DMS 273 (cell line): ENCODE results near the gene ZNF276.
"Not testable (repeated sequence)": the region's sequence is repeated elsewhere in the genome, so short reads cannot be mapped to it uniquely, and the experiment has no call there.

Experiments
- DNase-seq: peaks from one replicate; lab custom pipeline; 2025; ENCODE audit not compliant: unreplicated experiment; lab: John Stamatoyannopoulos, UW

Gene ZNF276

DNA sequence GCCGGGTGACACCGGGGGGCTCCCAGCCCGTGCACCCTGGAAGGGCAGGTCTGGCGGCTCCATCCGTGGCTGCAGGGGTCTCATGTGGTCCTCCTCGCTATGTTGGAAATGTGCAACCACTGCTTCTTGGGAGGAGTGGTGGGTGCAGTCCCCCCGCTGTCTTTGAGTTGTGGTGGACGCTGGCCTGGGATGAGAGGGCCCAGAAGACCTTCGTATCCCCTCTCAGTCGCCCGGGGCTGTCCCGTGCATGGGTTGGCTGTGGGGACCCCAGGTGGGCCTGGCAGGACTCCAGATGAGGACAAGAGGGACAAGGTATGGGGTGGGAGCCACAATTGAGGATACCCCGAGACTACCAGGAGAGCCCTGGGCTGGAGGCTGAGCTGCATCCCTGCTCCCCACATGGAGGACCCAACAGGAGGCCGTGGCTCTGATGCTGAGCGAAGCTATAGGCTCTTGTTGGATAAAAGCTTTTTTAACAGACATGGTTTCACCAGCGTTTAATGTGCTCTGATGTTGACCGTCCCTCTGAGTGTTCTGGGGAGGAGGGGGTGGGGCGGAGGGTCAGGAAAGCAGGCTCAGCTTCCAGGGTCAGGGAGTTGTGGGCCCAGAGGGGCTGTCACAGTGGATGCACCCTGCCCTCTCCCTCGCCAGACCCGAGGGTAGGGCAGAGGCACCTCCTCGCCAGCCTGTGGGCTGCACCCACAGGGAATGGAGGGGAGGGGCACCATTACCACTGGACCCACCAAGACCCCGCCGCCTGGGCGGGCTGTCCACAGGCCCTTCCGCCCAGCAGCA lies 25.3 kb upstream of the ZNF276 start:
- no peak for DNase-seq

- DNase-seq, result no peak
Observed at GRCh38 chr16:89696670-89697128, 24.6 kb upstream of the ZNF276 start.

- DNase-seq, result peak; percentile 84
Observed at GRCh38 chr16:89697161-89697615, 24.1 kb upstream of the ZNF276 start.

DNA sequence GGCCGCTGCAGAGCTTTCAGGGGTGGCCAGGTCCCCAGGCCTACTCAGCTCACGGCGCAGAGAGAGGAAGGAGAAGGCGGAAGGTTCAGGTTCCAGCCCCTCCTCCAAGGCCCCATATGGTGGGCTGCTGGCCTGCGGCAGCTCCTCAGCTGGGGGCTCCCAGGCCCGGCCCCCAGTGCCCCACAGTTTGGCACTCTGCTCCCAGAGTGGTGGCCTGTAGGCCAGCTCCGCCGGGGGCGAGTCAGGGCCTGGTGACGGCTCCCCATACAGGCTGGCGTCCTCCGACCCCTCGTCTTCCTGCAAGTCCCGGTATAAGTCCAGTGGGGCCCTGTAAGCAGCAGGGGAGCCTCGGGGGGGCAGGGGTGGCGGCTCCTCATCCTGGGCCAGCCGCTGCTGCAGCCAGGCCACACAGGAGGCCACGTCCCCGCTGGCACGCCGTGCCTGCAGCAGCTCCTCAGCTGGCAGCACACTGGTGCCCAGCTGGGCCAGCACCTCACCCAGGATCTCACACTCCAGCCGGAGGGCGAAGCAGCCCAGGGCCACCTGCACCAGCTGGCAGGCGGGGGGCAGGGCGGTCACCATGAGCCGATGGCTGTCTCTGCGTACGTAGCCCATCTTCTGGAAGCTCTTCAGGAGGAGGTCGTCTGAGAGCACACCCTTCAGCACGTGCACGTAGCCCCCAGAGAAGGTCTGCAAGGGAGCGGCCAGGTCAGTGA lies 23.6 kb upstream of the ZNF276 start:
- DNase-seq, result peak; percentile 77

DNA sequence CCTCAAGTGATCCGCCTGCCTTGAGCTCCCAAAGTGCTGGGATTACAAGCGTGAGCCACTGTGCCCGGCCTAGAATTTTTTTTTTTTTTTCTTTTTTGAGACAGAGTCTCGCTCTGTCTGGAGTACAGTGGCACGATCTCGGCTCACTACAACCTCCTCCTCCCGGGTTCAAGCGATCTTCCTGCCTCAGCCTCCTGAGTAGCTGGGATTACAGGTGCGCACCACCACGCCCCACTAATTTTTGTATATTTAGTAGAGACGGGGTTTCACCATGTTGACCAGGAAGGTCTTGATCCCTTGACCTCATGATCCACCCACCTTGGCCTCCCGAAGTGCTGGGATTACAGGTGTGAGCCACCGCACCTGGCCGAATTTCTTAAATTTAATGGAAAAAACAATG lies 22.6 kb upstream of the ZNF276 start:
- DNase-seq, result not testable (repeated sequence)

- not testable (repeated sequence) for DNase-seq
Observed at GRCh38 chr16:89699629-89700099, 21.7 kb upstream of the ZNF276 start.

DNA sequence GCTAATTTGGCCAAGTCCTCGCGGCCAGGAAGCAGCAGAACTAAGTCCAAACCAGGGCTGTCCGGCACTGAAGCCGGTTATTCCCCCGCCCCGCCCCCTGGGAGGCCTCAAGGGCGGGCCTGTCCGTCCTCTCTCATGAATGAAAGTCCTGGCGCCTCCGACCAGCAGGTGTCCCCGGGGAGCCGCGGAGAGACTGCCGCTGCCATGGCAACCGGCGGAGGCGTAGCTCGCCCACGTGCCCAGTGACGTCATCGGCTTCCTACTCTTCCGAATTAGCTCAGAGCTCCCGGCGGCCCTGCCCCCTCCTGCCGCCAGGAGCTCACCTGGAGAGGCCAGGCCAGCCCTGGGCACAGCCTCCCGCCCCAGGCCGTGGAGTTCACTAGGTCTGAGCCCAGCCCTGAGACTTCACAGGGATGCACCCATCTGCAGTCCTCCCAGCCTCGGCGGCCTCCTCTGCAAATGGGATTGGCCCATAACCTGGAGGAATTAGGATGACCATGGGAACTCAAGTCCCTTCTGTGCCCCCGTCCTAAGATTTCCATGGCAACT lies 21.2 kb upstream of the ZNF276 start:
- DNase-seq, result peak; percentile 99

- peak; percentile 82 for DNase-seq
Observed at GRCh38 chr16:89700649-89701424, 20.5 kb upstream of the ZNF276 start.

DNA sequence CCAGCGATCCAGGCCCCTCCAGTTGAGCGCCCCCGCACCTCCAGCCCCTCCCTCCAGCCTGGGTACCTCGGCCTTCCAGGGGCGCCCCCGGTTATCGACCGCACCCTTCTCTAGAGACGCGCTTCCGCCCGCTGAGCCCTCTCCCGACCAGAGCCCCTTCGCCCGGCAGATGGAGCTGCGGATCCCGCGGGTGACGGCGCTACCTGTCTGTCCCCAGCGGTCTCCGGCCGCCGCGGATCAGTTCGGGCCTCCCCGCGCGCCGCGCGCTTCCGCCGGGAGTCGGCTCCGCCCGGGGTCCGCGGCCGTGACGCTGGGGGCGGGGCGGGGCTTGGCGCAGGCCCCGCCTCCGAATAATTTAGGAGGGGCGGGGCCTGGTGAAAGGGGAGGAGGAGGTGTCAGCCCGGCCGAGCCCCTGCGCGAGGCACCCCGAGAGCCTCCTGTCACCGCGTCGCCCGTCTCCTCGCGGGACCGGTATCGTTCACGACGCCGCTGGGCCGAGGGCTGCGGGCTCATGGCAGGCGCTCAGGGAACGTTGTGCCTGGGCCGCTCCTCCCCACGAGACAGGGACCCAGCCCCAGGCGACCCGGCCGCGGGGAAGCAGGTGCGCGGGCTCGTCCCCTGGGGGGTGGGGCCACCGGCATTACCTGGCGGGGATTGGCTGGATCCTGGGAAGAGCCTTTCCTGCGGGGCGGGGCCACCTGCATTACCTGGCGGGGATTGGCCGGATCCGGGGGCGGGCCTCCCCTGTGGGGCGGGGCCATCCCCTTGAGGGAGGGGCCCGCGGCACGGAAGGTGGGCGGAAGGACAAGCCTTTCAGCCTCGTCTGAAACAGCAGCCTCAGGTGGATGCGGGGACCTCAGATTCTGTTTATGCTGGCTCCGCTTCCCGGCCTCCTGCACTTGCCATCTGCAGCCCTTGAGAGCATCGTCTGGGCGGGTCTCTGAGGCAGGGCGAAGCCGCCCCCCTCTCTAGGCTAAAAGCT lies 19.6 kb upstream of the ZNF276 start, which contains the start of gene SPATA2L:
Gene SPATA2L (minus strand): TSS at position 281 of the 982 bp plus-strand sequence. CDS start 473 bp downstream, outside the sequence.
- DNase-seq, result peak; percentile 97

GRCh38 chr16:89704281-89704680 lies 17.1 kb upstream of the ZNF276 start:
- peak; percentile 47 for DNase-seq

DNA sequence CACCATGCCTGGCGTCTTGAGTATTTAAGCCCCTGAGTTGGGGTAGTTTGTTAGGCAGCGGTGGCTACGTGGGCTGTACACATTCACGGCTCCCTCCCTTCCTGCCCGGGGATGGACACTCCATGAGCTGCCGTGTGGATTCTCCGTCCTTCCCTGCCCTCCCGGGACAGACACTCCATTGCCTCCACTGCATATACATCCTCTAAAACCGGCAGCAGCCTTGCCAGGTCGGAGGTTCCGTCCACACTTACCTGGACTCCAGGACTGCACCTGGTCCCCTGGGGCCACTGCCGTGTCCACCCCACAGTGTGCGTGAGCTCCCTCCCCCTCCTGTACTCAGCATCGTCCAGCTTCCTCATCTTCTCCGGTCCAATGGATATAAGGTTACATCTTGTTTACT lies 16.3 kb upstream of the ZNF276 start:
- DNase-seq, result no peak

- no peak for DNase-seq
Observed at GRCh38 chr16:89706518-89707260, 14.6 kb upstream of the ZNF276 start.

GRCh38 chr16:89707695-89708094 lies 13.6 kb upstream of the ZNF276 start:
- no peak for DNase-seq

- no peak for DNase-seq
Observed at GRCh38 chr16:89708481-89708931, 12.8 kb upstream of the ZNF276 start.

DNA sequence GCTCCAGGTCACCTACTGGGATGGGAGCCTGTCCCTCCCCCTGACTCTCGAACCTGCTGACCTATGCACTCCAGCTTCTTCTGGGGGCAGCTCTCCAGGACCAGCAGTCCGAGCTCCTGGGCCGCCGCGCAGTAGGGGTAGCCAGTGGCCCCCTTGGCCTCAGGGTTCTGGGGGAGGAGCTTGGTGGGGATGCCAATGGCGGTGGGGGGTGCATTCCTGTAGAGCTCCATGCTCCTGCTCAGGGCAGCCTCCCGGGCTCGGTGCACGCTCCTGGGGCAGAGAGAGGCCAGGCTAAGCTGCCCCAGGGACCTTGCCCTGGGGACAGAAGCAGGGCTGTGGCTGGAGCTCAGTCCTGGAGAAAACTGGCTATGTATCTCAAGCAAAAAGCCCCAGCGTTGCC lies 12.2 kb upstream of the ZNF276 start:
- no peak for DNase-seq

- no peak for DNase-seq
Observed at GRCh38 chr16:89709716-89710432, 11.5 kb upstream of the ZNF276 start.

DNA sequence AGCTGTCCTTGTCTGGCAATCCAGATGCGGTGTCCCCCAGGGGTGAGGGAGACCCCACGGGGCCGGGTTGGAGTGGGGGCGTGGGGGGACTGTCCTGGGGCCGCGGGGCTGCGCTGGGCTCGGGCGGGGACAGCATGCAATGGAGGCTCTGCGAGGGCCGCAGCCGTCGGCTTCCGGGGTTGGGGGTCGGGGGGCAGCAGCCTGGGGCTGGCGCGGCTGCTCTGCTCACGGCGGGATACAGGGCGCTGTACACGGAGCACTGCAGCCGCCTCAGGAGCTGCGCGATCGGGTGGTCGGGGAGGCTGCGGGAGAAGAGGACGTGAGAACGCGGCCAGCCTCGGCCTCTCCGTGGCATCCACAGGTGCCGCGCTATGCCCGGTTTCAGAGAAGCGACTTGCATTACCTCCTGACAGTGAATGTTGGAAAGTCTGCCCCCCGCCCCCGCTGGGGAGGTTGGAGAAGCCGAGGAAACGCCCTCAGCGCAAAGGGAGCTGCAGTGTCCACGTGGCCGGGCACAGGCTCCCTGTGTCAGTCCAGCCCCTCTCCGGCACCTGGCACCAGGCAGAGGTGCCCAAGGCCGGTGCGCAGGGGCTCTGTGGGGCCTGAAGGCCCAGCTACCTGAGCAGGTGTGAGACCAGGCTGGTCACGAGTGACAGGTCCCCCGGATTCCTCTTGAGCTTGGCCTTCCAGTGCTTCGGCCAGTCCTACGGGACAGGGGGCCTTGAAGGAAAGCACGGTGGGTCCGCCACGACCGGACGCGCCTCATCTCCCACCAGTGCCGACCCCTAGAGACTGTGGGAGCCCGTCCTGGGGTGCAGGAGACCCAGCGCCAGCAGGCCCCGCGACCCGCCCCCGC lies 10.4 kb upstream of the ZNF276 start:
- no peak for DNase-seq
